PFSK-1 (cell line): ENCODE measurements around the gene ARHGAP21.

Experiments used
- FOXP2 ChIP-seq: optimal IDR thresholded peaks from 2 replicates; pipeline ENCODE3; 2011; ENCODE audit warnings: borderline replicate concordance, control low read depth, inconsistent platforms; ENCODE audit not compliant: insufficient read depth; ENCODE audit errors: extremely low read length, extremely low read depth
- POLR2AphosphoS5 ChIP-seq: IDR thresholded peaks from 2 replicates; pipeline ENCODE4 v1.6.1; 2012; ENCODE audit warnings: low read depth, mild to moderate bottlenecking, control low read depth, low read length, moderate library complexity
- SIN3A ChIP-seq: IDR thresholded peaks from 2 replicates; pipeline ENCODE4 v1.6.1; 2012; ENCODE audit warnings: mild to moderate bottlenecking, low read length, moderate library complexity, borderline replicate concordance; ENCODE audit not compliant: insufficient read depth
- TAF1 ChIP-seq: IDR thresholded peaks from 2 replicates; pipeline ENCODE4 v1.6.1; 2012; ENCODE audit warnings: low read length, control low read depth, borderline replicate concordance; ENCODE audit not compliant: insufficient read depth
- TF ChIP-seq, protein P1 (sequence below), 2 experiments: IDR thresholded peaks; 2 replicates each; pipeline versions ENCODE4 v1.6.1 to v1.8.0; 2011 to 2012; ENCODE audit warnings: low read depth in 2 of 2, low read length in 2 of 2, control low read depth in 1 of 2, inconsistent platforms in 1 of 2, mild to moderate bottlenecking in 1 of 2, moderate library complexity in 1 of 2; ENCODE audit not compliant: insufficient read depth in 1 of 2

Gene ARHGAP21

DNA sequence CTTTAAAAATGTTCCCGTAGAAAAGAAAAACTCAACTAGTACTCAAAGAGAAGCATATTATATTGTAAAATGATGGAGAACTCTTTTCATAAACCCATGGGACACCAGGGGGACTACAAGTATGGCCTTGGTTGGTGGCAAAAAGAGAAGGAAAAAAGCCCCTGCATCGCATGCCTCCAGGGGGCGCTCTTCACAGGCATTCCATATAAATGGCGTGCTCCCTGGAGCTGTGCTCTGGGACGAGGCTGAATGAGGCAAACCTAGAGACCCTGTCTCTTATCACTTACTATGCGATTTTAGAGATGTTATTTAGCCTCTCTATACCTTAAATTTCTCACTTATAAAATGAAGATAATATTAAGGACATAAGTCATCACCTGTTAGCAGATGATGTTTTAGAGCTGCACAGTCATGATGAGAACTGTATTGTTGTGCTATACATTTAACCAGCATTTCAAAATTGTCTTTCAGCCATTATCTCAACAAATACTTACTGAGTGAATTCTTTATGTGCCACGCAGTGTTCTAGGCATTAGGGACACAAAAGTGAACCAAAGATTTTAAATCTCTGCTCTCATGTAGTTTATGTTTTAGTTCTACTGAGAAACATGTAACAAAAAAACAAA lies 105.8 kb downstream of the ARHGAP21 start:
- TF ChIP-seq, protein P1, sequence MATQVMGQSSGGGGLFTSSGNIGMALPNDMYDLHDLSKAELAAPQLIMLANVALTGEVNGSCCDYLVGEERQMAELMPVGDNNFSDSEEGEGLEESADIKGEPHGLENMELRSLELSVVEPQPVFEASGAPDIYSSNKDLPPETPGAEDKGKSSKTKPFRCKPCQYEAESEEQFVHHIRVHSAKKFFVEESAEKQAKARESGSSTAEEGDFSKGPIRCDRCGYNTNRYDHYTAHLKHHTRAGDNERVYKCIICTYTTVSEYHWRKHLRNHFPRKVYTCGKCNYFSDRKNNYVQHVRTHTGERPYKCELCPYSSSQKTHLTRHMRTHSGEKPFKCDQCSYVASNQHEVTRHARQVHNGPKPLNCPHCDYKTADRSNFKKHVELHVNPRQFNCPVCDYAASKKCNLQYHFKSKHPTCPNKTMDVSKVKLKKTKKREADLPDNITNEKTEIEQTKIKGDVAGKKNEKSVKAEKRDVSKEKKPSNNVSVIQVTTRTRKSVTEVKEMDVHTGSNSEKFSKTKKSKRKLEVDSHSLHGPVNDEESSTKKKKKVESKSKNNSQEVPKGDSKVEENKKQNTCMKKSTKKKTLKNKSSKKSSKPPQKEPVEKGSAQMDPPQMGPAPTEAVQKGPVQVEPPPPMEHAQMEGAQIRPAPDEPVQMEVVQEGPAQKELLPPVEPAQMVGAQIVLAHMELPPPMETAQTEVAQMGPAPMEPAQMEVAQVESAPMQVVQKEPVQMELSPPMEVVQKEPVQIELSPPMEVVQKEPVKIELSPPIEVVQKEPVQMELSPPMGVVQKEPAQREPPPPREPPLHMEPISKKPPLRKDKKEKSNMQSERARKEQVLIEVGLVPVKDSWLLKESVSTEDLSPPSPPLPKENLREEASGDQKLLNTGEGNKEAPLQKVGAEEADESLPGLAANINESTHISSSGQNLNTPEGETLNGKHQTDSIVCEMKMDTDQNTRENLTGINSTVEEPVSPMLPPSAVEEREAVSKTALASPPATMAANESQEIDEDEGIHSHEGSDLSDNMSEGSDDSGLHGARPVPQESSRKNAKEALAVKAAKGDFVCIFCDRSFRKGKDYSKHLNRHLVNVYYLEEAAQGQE (IDR thresholded peaks at IDR 0.05; ENCODE audit: insufficient read depth in 1 of 2, low read depth in 2 of 2, low read length in 2 of 2) = no peak
- TF ChIP-seq TAF1 (no peak), POLR2AphosphoS5 (no peak), SIN3A (no peak), FOXP2 (no peak)

DNA sequence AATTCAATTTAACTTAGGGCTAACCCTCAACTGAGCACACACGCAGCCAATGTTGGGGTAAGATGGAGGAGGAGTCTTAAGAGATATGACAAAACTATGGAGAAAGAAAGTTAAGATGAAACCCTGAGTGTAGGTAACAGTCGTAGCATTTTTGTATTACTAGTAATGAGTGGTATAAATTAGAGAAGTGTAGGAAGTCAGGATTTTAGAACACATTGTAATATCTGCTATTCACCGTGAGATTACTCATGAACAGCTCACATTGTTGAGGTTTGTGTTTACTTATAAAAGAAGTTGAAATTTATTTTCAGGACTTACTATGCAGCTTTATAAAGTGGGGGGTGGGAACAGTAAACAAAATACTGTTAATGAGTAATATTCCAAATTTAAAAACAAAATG lies 107.2 kb downstream of the ARHGAP21 start:
- TF ChIP-seq, protein P1 (IDR thresholded peaks at IDR 0.05; ENCODE audit: insufficient read depth in 1 of 2, low read depth in 2 of 2, low read length in 2 of 2) = no peak

DNA sequence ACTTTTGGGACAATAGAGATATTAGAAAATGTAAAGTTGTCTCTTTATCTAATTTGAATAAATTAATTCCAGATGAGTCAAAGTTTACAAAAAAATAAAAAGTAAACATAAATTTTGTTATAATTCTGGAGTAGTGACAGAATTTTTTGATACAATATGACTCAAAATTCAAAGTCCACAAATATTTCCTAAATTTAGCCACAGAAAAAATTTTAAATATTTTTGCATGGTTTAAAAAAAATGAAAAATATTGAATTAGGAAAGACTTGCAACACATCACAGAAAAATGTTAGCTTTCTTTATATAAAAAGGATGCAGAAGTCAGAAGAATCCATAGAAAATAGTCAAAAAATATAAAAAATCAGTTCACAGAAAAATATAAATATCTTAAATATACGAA lies 117.7 kb downstream of the ARHGAP21 start:
- TF ChIP-seq TAF1 (no peak), FOXP2 (no peak), POLR2AphosphoS5 (no peak), SIN3A (no peak)
- TF ChIP-seq, protein P1 (IDR thresholded peaks at IDR 0.05; ENCODE audit: insufficient read depth in 1 of 2, low read depth in 2 of 2, low read length in 2 of 2) = no peak

DNA sequence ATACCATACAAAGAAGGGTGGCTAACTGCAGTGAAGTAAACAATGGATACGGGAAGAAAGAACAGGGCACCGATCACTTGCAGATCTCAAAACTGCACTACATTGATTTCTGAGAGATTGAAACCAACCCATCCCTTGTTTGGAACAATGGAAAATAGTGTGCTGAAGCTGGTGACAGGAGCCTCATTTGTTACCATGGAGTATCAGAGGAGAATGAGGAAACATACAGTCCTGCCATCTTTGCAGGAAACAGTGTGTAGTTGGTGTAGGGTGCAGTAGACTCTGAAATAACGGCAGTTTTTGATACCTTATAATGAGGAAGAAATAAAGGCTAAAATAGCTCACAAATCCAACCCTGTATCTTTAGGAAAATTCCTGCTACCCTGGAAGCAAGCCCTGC lies 118.5 kb downstream of the ARHGAP21 start:
- TF ChIP-seq, protein P1 (IDR thresholded peaks at IDR 0.05; ENCODE audit: insufficient read depth in 1 of 2, low read depth in 2 of 2, low read length in 2 of 2) = no peak
- no peak for TF ChIP-seq SIN3A
- TF ChIP-seq POLR2AphosphoS5 = no peak
- no peak for TF ChIP-seq TAF1
- no peak for TF ChIP-seq FOXP2

DNA sequence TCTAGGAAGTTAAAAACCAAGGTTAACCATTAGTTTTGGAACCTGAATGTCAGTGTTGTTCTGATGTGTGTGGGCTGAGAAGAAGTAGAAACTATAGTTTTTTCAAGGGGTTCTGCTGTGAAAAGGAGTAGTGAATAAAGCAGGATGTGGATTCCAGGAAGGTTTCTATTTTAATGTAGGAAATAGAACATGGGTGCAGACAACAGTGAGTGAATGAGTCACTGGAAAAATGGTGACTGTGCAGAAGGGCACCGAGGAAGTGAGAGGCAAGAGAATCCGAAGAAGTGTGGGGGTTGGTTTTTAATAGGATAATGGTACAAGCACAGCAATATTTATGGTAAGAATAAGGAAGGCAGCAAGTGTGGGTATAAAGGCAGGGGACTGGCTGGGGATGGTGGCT lies 120.4 kb downstream of the ARHGAP21 start:
- TF ChIP-seq TAF1 (no peak), SIN3A (no peak), FOXP2 (no peak), POLR2AphosphoS5 (no peak)
- TF ChIP-seq, protein P1 (IDR thresholded peaks at IDR 0.05; ENCODE audit: insufficient read depth in 1 of 2, low read depth in 2 of 2, low read length in 2 of 2) = no peak
